ENCODE data around the gene OSBP. TPM values are rescaled to one million over a fixed set of nuclear protein-coding genes. Genes with fewer than 3 reads are reported as not detected.

The OSBP gene
- total and polyA plus RNA-seq, 9 of the 15 experiments (the other 6 are each of a cell fraction or from before 2014, with no cell fraction given) = 11.7 to 49.0 (median 28.7) TPM

GRCh38 chr11:59616396-59616982 lies 915 bp upstream of the OSBP start (continued):
- peak; percentile 82; the same call in 1 of the 2 replicates for TF ChIP-seq PREB (CRISPR knock-in tag; IDR thresholded peaks at IDR 0.05)
- TF ChIP-seq NFYB (IDR thresholded peaks at IDR 0.05; ENCODE audit: extremely low read depth, insufficient read length) = no peak
- TF ChIP-seq SLC30A9 (CRISPR knock-in tag; IDR thresholded peaks at IDR 0.05) = no peak
- 0 out of 2 replicates have a peak, but pooled peaks have one; percentile 29 for TF ChIP-seq ARID1B (IDR thresholded peaks at IDR 0.05)
- TF ChIP-seq LCOR (CRISPR knock-in tag; IDR thresholded peaks at IDR 0.05) = peak; percentile 77; the same call in 1 of the 2 replicates
- TF ChIP-seq ZSCAN29 (IDR thresholded peaks at IDR 0.05) = peak; percentile 57; the same call in 1 of the 2 replicates
- TF ChIP-seq ZNF609 (CRISPR knock-in tag; IDR thresholded peaks at IDR 0.05; ENCODE audit: borderline replicate concordance) = no peak
- no peak for TF ChIP-seq ZNF165 (CRISPR knock-in tag; IDR thresholded peaks at IDR 0.05; ENCODE audit: borderline replicate concordance)
- no peak for TF ChIP-seq ZBTB49 (CRISPR knock-in tag; IDR thresholded peaks at IDR 0.05; ENCODE audit: borderline replicate concordance)

Data from K562 (cell line).